ENCODE data around the gene LANCL3.

LANCL3 gene

DNA sequence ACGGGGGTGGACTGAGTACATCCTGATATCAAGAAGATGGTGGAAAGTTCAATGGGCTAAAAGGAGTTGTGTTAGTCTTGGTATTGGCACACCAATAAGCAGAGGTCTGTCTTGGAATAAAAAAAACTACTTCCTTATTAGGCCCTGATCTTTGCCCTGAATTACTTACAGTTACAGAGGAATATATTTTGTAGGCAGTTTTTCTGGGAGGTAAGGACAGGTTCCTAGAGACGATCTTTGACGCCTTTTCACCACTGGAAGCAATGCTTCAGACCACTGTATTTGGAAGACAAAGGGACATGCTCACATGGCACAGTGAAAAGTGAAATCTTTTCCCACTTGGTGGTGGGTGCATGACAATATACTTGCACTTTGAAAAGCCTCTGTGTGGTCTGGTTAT is 113.5 kb downstream of the LANCL3 start:
- no peak for DNase-seq

DNA sequence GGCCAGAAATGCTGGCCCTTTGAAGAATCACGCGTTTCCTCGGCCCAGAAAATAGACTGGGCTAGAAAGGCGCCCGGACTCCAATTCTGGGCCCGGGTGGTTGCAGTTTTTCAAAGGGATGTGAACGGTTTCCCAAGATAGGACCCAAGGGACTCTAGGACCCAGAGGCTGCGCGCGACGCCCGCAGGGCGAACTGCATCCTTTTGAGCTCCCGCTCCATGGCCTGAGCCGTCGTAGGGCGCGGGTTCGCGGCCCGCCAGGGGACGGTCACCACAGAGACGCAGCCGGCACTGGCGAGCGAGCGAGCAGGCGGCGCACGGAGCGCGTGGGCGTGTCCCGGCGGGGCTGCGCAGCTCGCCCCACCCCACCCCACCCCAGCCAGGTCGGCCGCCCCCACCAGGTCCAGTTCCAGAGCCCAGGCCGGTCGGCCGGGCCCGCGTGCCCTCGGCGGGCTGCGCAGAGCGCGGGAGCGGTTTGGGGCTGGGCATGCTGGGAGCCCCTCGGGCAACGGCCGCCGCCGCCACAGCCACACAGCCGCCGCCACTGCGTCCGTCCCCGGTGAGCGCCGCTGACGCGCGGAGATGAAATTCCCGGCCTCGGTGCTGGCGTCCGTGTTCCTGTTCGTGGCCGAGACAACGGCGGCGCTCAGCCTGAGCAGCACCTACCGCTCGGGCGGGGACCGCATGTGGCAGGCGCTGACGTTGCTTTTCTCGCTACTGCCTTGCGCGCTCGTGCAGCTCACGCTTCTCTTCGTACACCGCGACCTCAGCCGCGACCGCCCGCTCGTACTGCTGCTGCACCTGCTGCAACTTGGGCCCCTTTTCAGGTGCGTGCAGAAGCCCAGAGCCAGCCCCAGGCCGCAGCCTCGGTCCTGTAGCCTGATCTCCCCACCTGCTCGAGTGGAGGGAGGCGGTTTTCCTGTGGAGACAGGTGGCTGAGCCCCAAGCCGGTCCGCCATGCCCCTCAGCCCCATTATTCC is 114.2 kb downstream of the LANCL3 start, which contains the start of gene XK:
XK (plus strand) TSS at position 411 of the 979 bp plus-strand sequence; CDS start at position 582, 171 bp downstream.
- DNase-seq: no peak

DNA sequence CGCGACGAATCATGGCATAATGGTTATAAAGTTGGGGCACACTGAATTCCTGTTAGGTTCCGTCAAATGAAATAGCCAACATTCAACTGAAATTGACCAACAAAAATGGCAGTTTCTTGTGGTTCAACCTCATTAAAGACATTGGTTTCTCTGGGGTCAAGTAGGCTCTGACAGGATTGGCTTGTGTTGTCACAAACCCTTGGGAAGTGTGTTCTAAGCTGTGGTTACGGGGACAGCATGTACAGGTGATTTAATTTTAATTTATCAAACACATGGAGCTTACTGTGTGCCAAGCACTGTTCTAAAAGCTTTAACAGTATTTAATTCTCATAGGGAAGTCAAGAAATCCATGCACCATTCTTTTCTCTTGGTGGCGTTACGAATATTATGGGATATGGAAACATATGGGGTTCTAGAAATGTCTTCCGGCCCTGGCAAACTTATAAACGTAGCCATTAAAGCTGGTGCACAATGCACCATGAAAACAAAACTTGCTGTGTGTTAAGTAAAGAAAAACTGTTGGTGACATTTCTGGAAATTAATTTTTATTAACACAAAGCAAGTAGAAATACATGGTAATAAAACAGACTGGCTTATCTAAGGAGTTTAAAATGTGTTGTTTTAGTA is 115.0 kb downstream of the LANCL3 start:
- DNase-seq: no peak

DNA sequence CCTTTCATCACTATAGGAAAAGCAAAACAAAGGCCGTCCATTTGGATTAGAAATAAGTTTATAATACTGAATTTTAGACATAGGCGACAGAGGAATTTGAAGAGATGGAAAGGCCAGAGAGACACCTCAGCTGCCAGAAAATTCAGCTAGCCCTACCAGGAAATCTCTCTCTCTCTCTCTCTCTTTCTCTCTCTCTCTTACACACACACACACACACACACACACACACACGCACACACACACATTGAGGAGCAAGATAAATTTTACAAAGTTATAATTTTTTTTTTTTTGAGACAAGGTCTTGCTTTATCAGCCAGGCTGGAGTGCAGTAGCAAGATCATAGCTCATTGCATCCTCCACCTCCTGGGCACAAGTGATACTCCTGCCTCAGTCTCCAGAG is 115.5 kb downstream of the LANCL3 start:
- no peak for DNase-seq

DNA sequence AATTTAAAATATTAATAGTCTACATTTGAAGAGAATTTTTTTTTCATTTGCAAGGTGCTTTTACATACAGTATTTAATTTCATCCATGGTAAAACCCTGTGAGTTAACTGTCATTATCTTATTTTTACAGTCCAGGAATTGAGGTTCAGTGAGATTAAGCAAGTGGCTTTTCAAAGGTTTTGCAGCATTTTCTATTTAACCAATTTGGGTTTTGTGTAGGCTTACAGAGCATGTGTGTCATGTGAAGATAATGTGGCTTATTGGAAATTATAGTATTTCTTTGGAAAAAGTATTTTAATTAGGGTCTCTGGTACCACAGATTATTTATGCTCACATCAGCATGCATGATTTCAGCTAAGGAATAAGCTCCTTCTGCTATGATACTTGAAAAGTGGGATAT is 118.7 kb downstream of the LANCL3 start:
- no peak for DNase-seq

DNA sequence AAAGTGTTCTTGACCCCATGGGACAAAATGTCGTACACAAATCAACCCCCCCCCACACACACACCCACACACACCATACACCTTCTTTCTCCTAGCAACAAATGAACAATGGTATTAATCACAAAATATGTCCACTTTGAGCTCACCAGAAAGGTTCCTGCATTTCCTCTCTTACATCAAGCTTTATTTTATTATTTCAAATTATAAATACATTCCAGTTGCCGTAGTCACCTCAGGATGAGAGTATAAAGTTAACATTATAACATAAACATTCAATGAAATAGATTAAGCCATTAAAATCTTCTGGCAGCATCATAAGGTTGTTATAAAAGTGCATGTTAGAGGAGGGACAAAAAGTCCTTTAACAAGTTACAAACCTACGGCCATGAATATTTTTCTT is 121.5 kb downstream of the LANCL3 start:
- no peak for DNase-seq

DNA sequence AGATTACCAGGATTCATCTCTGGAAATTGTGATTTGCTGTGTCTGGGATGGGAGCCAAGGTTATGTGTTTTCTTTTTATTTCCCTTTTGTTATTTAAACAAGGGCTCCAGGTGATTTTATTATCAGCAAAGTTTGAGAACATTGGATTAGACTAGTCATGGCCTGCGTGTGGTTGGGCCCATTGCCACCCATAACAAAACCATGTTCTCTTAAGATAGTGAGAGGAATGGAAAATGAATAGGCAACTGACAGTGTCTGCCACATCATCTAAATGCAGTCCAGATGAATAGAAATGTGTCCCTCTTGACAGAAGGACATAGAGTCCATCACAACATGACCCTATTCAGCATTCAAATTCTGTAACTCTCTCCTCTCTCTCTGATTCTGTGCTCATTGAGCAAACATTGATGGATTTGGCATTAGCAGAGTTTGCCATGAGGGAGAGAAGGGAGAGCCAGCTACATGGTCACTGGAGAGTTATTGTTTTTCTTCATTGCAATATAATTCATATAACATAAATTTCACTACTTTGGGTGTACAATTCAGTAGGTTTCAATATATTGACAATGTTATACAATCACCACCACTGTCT is 125.8 kb downstream of the LANCL3 start:
- no peak for DNase-seq

DNA sequence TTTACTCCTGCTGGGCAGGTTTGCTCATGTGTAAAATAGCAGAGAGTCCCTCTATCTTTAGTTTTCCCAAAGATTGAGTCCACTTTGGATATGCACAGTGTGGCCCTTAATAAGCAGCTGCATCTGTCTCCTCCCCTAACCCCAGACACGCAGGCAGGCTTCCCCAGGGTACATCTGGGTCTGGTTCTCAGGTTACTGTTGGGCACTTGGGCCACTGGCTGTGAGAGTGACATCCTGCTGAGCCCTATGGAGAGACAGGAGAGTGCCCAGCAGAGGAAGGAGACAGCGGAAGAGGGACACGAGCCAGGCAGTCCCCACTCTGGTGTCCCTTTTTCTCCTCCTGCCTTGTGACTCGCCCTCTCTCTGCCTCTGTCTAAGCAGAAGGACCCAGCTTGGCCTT is 130.1 kb downstream of the LANCL3 start:
- DNase-seq: no peak

DNA sequence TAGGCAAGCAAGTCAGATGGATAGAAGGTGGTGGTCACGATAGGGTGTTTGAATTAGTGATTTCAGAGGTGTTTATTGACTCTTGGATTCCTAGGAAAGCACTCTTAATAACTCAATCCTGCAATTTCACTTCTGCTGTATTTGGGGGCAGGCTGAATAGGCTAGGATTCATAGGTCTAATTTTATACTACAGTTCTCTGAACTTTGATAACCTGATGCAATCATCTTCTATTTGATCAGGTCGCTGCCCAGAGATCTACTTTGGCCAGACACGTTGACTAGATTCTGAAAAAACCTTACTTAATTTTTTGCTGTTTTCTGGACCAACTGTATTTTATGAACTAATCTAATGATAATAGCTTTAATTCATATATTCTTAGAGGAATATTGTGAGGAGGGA is 140.5 kb downstream of the LANCL3 start:
- DNase-seq: no peak

DNA sequence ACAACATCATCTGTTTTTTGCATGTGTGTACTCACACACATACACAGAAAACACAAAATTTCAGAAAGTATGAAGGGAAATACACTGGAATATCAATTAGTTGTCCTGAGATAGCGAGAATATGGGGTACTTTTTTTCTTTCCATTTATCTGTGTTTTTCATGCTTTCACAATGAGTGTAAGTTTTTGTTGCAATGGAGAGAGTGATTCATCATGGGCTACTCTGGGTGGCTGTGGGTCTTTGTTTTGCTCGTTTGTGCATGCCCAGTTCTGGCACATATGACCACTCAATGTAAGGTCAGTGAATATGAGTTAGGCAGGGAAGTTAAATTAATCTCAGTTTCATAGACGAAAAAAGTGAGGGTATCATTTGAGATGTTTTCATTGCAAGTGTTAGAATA is 141.0 kb downstream of the LANCL3 start:
- no peak for DNase-seq

DNA sequence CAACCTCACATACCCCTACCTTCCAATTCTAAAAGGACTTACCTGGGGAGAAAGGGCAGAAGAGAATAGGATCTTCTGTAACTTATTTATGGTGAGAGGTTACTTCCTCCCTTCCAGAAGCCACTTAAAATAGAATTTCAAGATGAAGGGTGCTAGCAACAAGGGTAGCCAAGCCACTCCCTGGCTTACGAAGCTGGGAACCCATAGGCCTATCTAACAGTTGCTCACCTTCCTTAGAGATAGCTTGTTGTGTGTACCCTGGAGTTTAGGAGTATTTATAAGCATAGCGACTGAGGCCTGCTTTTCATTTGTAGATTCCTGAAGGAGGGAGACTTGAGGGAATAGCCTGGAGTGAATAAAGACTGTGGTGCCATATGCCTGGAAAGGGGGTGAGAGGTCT is 143.0 kb downstream of the LANCL3 start:
- DNase-seq: no peak

DNA sequence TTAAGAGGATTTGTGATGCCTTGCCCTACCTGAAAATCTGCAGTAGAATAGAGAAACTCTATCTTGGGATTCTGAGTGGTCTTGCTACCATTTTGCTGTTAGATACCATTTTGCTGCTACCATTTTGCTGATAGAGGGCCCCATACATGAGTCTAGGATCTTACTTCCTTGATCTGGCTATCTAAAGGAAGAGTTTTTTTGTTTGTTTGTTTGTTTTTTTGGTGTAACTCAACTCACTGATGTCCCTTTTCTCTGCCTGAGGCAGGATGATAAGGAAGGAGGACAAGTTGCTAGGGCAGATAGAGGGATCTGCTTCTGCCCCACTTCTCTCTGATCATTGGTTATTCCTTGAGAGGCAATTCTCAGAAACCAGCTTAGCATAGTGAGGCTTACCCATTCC is 145.1 kb downstream of the LANCL3 start:
- no peak for DNase-seq

DNA sequence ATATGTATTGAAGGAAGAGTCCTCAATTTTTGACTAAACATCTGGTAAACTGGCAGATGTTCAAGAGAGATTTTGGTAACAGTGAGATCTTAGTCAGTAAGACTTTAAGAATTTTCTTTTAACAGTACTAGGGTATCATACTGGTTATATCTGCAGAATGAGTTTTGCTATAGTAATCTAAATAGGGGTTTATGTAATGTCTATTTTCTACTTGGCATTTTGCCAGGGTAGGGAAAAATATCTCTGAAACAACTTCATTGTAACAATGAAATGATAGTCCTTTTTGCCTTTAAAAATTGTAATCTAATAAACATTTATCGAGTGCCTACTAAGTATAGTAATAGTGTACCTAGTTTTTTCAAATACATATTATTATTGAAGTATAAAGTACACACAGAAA is 146.2 kb downstream of the LANCL3 start:
- no peak for DNase-seq

DNA sequence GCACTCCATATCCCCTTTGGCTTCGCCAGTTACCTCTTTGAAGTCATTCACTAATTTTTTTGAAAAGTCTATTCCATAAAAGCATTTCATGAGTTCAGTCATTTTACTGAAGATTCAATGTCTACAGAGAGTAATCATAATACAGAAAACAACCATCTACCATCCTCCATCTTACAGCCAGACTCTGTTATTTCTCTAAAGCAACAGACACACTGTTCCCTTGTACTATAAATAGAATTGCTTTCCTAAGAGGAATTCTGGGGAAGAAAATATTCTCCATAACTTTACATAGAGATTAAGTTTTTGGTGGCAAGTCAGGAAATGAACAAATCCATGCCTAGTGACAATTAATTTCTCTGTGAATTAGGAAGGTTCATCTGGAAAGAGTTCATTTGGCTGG is 151.1 kb downstream of the LANCL3 start:
- no peak for DNase-seq

DNA sequence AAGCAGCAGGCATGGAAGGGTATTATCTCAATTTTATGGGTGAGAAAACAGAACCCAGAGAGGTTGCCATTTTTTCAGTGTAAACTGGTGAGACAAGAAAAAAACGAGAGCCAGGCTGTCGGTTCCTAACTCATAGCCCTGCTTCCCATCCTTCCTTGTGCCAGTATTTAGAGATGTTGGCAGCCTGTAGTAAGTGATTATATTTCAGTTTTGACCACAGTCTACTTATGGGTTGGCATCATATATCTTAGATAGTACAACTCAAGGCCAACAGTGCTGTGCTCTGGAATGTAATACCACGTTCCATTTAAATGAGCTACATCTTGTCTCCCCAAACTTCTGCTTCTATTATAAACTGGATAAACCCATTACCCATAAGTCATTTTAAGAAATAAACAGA is 154.9 kb downstream of the LANCL3 start:
- DNase-seq: no peak
